Measurements from ENCODE around the gene C2CD4C. TPM values are rescaled to one million over a fixed set of nuclear protein-coding genes. Genes with fewer than 3 reads are reported as not detected.

C2CD4C gene
- total RNA-seq, 1 experiment from 2014 or later: 0.29 TPM

DNA sequence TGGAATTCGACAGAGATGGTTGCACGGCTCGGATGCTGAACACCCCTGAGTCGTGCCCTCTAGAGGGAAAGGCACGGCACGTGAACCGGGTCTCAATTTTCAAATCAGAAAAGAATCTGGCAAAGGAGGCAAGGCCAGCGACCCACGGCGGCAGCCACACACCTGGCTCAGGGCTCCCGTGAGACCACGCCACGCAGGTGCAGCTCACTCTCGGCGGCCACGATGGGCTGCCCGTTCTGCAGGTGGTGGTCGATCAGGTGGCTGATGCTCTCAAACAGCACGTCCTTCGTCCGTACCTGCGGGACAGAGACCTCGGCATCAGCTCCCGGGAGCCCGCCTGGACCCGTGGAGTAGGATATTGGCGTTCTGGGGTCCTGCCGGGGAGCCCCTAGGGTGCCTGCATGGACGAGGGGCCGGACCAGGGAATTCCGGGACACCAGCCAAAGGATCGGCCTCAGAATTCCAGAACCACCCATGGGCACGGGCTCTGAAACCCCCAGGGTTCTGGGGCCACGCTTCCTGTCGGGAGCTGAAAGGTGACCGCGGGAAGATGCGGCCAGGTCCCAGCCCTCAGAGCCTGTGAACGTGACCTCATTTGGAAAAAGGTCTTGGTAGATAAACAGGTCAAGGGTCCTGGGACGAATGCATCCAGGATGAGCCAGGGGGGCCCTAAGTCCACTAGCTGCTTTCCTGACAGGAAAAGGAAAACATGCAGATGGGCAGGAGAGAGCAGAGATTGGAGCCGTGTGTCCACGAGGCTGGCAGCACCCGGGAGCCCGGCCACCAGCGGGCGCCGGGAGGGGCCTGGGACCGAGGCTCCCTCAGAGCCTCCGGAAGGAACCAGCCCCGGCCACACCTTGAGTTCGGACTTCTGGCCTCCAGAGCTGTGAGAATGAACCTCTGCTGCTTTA is 10.1 kb upstream of the C2CD4C start:
- ATAC-seq: no peak
- CTCF ChIA-PET: no interaction called here
- H3K9ac ChIP-seq (ENCODE audit: low read length): no peak overlapping the region
- no peaks in the 10 kb centered on the region for H3K79me2 ChIP-seq (ENCODE audit: low read length)
- intact Hi-C loops (cut with micrococcal nuclease): no loop called here
- TF ChIP-seq EZH2 (IDR thresholded peaks at IDR 0.05; ENCODE audit: low read length, unreplicated experiment) (no peak), EZH2phosphoT487 (IDR thresholded peaks at IDR 0.05; ENCODE audit: borderline replicate concordance, low read length) (no peak)
- TF ChIP-seq, protein P1, sequence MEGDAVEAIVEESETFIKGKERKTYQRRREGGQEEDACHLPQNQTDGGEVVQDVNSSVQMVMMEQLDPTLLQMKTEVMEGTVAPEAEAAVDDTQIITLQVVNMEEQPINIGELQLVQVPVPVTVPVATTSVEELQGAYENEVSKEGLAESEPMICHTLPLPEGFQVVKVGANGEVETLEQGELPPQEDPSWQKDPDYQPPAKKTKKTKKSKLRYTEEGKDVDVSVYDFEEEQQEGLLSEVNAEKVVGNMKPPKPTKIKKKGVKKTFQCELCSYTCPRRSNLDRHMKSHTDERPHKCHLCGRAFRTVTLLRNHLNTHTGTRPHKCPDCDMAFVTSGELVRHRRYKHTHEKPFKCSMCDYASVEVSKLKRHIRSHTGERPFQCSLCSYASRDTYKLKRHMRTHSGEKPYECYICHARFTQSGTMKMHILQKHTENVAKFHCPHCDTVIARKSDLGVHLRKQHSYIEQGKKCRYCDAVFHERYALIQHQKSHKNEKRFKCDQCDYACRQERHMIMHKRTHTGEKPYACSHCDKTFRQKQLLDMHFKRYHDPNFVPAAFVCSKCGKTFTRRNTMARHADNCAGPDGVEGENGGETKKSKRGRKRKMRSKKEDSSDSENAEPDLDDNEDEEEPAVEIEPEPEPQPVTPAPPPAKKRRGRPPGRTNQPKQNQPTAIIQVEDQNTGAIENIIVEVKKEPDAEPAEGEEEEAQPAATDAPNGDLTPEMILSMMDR (conservative IDR thresholded peaks at IDR 0.05; ENCODE audit: low read depth, low read length): no peak
- H3K4me3 ChIP-seq (ENCODE audit: low read length): no peak overlapping the region
- no peaks in the 10 kb centered on the region for H3K4me1 ChIP-seq (ENCODE audit: insufficient read depth, low read length)
- no peaks in the 10 kb centered on the region for H4K20me1 ChIP-seq (ENCODE audit: low read length)
- BruUV-seq (replicated peaks): no TSS peak
- no peaks in the 10 kb centered on the region for H3K9me3 ChIP-seq (ENCODE audit: low read length)
- DNase-seq: no peak
- H3K27me3 ChIP-seq (ENCODE audit: low read length): no peaks in the 10 kb centered on the region
- H3K9me2 ChIP-seq (replicated peaks; ENCODE audit: low read length): no peaks in the 10 kb centered on the region
- POLR2A ChIA-PET (ENCODE audit: unreplicated experiment): no interaction called here
- H3K27ac ChIP-seq (ENCODE audit: low read length): no peak overlapping the region
- no peaks in the 10 kb centered on the region for H3F3A ChIP-seq (ENCODE audit: low read length, unreplicated experiment)
- no peaks in the 10 kb centered on the region for H3K36me3 ChIP-seq (ENCODE audit: low read depth, low read length)
- no peak overlapping the region for H2AFZ ChIP-seq (ENCODE audit: low read length)
- no peak overlapping the region for H3K4me2 ChIP-seq (ENCODE audit: low read length)

DNA sequence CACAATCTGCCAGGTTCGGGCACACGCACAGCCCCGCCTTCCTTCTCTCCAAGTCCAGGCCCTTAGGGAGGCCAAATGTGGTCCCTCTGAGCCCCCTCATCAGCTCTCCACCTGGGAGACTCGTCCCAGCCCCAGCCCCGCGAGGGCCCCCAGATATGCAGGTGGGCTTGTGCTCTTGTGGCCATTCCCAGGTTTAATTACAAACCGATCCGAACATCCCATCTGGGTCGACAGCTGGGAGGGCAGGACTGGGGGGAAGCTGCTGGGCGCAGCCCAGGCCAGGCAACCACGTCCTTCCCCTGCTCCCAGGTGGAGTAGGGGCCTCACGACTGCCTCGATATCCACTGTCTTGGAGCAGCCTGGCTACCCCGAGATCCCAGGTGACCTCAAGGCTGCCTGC is 7.5 kb upstream of the C2CD4C start:
- H3K27ac ChIP-seq (ENCODE audit: low read length): no peak overlapping the region
- no peaks in the 10 kb centered on the region for H3K79me2 ChIP-seq (ENCODE audit: low read length)
- DNase-seq (no peak), ATAC-seq (no peak)
- H4K20me1 ChIP-seq (ENCODE audit: low read length): no peaks in the 10 kb centered on the region
- ChIA-PET POLR2A (ENCODE audit: unreplicated experiment) (no interaction called here), CTCF (no interaction called here)
- no peak overlapping the region for H3K9ac ChIP-seq (ENCODE audit: low read length)
- H3K36me3 ChIP-seq (ENCODE audit: low read depth, low read length): no peaks in the 10 kb centered on the region
- H3K9me2 ChIP-seq (replicated peaks; ENCODE audit: low read length): no peaks in the 10 kb centered on the region
- H3K4me3 ChIP-seq (ENCODE audit: low read length): no peak overlapping the region
- intact Hi-C loops (cut with micrococcal nuclease): no loop called here
- H3K9me3 ChIP-seq (ENCODE audit: low read length): no peaks in the 10 kb centered on the region
- H3F3A ChIP-seq (ENCODE audit: low read length, unreplicated experiment): no peaks in the 10 kb centered on the region
- no peaks in the 10 kb centered on the region for H3K27me3 ChIP-seq (ENCODE audit: low read length)
- H2AFZ ChIP-seq (ENCODE audit: low read length): no peak overlapping the region
- no peak overlapping the region for H3K4me2 ChIP-seq (ENCODE audit: low read length)
- BruUV-seq (replicated peaks): no TSS peak
- H3K4me1 ChIP-seq (ENCODE audit: insufficient read depth, low read length): no peaks in the 10 kb centered on the region
- no peak for TF ChIP-seq EZH2phosphoT487 (IDR thresholded peaks at IDR 0.05; ENCODE audit: borderline replicate concordance, low read length)
- TF ChIP-seq EZH2 (IDR thresholded peaks at IDR 0.05; ENCODE audit: low read length, unreplicated experiment): no peak
- TF ChIP-seq, protein P1 (conservative IDR thresholded peaks at IDR 0.05; ENCODE audit: low read depth, low read length): no peak

DNA sequence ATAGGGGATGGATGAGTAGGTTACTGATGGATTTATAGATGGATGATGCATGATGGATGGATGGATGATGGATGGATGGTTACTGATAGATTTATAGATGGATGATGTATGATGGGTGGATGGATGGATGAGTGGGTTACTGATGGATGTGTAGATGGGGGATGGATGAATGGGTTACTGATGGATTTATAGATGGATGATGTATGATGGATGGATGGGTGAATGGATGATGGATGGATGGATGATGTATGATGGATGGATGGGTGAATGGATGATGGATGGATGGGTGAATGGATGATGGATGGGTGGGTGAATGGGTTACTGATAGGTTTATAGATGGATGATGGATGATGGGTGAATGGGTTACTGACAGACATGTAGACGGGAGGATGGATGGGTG is 6.3 kb upstream of the C2CD4C start:
- H3K4me2 ChIP-seq (ENCODE audit: low read length): no peak overlapping the region
- no peak overlapping the region for H3K9ac ChIP-seq (ENCODE audit: low read length)
- H3K27ac ChIP-seq (ENCODE audit: low read length): no peak overlapping the region
- no peaks in the 10 kb centered on the region for H3K36me3 ChIP-seq (ENCODE audit: low read depth, low read length)
- no peaks in the 10 kb centered on the region for H4K20me1 ChIP-seq (ENCODE audit: low read length)
- BruUV-seq (replicated peaks): no TSS peak
- CTCF ChIA-PET: no interaction called here
- ATAC-seq: no peak
- no peak for TF ChIP-seq EZH2 (IDR thresholded peaks at IDR 0.05; ENCODE audit: low read length, unreplicated experiment)
- TF ChIP-seq, protein P1 (conservative IDR thresholded peaks at IDR 0.05; ENCODE audit: low read depth, low read length): no peak
- H3K4me3 ChIP-seq (ENCODE audit: low read length): no peak overlapping the region
- H3K9me3 ChIP-seq (ENCODE audit: low read length): no peaks in the 10 kb centered on the region
- intact Hi-C loops (cut with micrococcal nuclease): no loop called here
- DNase-seq: no peak
- H3F3A ChIP-seq (ENCODE audit: low read length, unreplicated experiment): no peaks in the 10 kb centered on the region
- no peaks in the 10 kb centered on the region for H3K9me2 ChIP-seq (replicated peaks; ENCODE audit: low read length)
- no peaks in the 10 kb centered on the region for H3K79me2 ChIP-seq (ENCODE audit: low read length)
- H3K4me1 ChIP-seq (ENCODE audit: insufficient read depth, low read length): no peaks in the 10 kb centered on the region
- POLR2A ChIA-PET (ENCODE audit: unreplicated experiment): no interaction called here
- no peaks in the 10 kb centered on the region for H3K27me3 ChIP-seq (ENCODE audit: low read length)
- no peak overlapping the region for H2AFZ ChIP-seq (ENCODE audit: low read length)
